Measurements from ENCODE around the gene KCTD4.

- no peak for TF ChIP-seq BCL3 (IDR thresholded peaks at IDR 0.05; ENCODE audit: borderline replicate concordance, insufficient read depth, low read depth, low read length, poor library complexity, severe bottlenecking)
- no peak for TF ChIP-seq JUND (IDR thresholded peaks at IDR 0.05; ENCODE audit: low read depth, low read length)
- TF ChIP-seq CBFB (IDR thresholded peaks at IDR 0.05; ENCODE audit: low read depth), result no peak
- no peak for TF ChIP-seq USF1 (IDR thresholded peaks at IDR 0.05; ENCODE audit: borderline replicate concordance, extremely low read length, insufficient read depth, low read depth, low read length)
- no peak for TF ChIP-seq TBL1XR1 (IDR thresholded peaks at IDR 0.05; ENCODE audit: low read depth, low read length)
- TF ChIP-seq SMC3 (IDR thresholded peaks at IDR 0.05; ENCODE audit: borderline replicate concordance, low read length), result no peak
- TF ChIP-seq CBX5 (IDR thresholded peaks at IDR 0.05; ENCODE audit: low read depth), result no peak
- no peak for TF ChIP-seq ZNF207 (IDR thresholded peaks at IDR 0.05; ENCODE audit: borderline replicate concordance)
Measured at GRCh38 chr13:45238945-45239795, 38.3 kb upstream of the KCTD4 start.

Data from GM12878 (cell line).